ENCODE measurements around the gene NR2C1. TPM values are rescaled to one million over a fixed set of nuclear protein-coding genes. Genes with fewer than 3 reads are reported as not detected.
"Not testable (repeated sequence)": the region's sequence is repeated elsewhere in the genome, so short reads cannot be mapped to it uniquely, and the experiment has no call there.

The NR2C1 gene
- total RNA-seq, 8 experiments from 2014 or later: 31.1 to 178 (median 50.1) TPM

DNA sequence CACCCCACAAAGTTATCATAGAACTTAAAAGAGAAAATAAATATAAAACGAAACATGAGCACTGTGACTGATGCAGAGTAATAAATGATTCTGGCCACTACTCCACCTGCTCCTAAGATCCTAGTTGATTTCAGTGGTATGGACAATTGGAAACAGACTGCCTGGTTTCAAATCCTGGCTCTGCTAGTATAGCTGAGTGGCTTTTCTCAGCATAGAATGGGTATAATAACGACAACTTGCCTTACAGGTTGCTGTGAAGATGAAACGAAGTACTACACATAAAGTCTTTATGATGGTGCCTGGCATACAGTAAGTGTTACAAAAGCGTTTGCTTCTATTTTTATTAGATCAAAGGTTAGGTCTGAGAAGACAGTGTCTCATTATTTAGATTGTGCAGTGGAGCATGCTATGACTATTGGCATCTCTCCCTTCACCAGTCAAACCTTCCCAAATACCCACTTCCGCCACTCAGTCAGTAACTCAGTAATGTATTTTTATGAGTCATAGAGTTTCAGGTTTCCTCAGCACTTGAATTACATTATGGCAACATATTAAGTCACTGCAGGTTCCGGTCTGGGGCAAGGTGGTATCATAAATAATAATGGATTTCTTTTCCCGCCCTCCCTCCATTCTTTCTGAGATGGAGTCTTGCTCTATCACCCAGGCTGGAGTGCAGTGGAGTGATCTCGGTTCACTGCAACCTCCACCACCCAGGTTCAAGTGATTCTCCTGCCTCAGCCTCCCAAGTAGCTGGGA is 29.7 kb upstream of the NR2C1 start:
- Histone ChIP-seq H3K4me3 (no peak overlapping the region), H3K27ac (no peak overlapping the region), H3K4me1 (replicated peaks in 1 of 2) (no peaks in the 10 kb centered on the region)
- in situ Hi-C loops (cut with MboI; ENCODE audit: low pct_unique_long_range_greater_than_20kb in 2 of 9, low sequenced_read_pairs in 9 of 9, unreplicated experiment in 9 of 9): loop anchor here in 6 of 9 experiments (25.0 kb wide), 2 partner anchors 234 to 434 kb away; no protein-coding TSS in a partner anchor
- ATAC-seq (replicated peaks in 6 of 8): peak in 7 of 8 experiments; percentile 19 to 89 (median 78)
- 10 to 100% (median 78%) methylated on average over 2 to 5 of the region's 8 CpGs; no CpG with 5 or more reads in 3 of the 10 experiments for WGBS, 10 experiments

- in situ Hi-C loops (cut with MboI; ENCODE audit: low pct_unique_long_range_greater_than_20kb in 2 of 9, low sequenced_read_pairs in 9 of 9, unreplicated experiment in 9 of 9): loop anchor here in 6 of 9 experiments (25.0 kb wide), 2 partner anchors 235 to 435 kb away; no protein-coding TSS in a partner anchor
- not testable (repeated sequence) for H3K4me3 ChIP-seq; ATAC-seq (replicated peaks in 6 of 8); H3K4me1 ChIP-seq (replicated peaks in 1 of 2); H3K27ac ChIP-seq
- WGBS, 10 experiments: 82 to 100% (median 95%) methylated on average over 1 to 3 of the region's 5 CpGs; no CpG with 5 or more reads in 5 of the 10 experiments
Measured at GRCh38 chr12:95101957-95102356, 28.5 kb upstream of the NR2C1 start.

DNA sequence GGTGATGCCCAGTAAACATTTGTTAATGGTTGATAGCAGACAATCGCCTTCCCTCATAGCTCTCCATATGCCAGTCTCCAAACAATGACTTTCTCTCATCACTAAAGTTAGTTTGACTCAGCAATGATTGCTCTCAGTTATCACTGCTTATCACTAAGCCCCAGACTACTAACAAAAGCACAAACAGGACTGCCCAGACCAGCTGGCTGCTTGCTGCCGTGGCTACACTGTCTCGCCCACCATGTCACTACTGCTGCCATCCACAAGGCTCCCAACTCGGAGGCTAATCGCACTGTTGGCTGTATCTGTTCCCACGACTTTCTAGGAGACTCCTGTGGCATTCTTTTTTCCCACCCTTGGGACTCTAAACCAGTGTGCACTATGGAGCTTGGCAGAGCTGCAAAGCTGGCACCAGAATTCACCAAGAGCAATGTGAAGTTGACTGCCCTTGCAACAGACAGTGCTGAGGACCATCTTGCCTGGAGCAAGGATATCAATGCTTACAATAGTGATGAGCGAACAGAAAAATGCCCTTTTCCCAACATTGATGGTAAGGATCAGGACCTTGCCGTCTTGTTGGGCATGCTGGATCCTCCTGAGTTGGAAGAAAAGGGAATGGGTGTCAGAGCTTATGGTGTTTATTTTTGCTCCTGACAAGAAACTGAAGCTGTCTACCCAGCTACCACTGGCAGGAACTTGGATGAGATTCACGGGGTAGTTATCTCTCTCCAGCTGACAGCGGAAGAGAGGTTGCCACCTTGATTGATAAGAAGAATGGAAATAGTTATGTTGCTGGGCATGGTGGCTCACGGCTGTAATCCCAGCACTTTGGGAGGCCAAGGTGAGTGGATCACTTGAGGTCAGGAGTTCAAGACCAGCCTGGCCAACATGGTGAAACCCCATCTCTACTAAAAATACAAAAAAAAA is 27.1 kb upstream of the NR2C1 start:
- 50 to 100% (median 93%) methylated on average over 1 to 9 of the region's 11 CpGs for WGBS, 10 experiments
- Histone ChIP-seq H3K4me1 (replicated peaks in 1 of 2) (peaks cover 6 to 8% of the 10 kb centered on the region in 2 donors), H3K27ac (no peak overlapping the region), H3K4me3 (no peak overlapping the region)
- in situ Hi-C loops (cut with MboI; ENCODE audit: low pct_unique_long_range_greater_than_20kb in 2 of 9, low sequenced_read_pairs in 9 of 9, unreplicated experiment in 9 of 9): loop anchor here in 6 of 9 experiments (25.0 kb wide), 2 partner anchors 237 to 437 kb away; no protein-coding TSS in a partner anchor
- peak in 2 of 8 experiments; percentile 8 to 24 for ATAC-seq (replicated peaks in 6 of 8)

GRCh38 chr12:95099270-95099790 is 25.9 kb upstream of the NR2C1 start:
- Histone ChIP-seq H3K4me3 (no peak overlapping the region), H3K4me1 (replicated peaks in 1 of 2) (peaks cover 6 to 8% of the 10 kb centered on the region in 2 donors), H3K27ac (no peak overlapping the region)
- 100% methylated on average over 1 to 4 of the region's 4 CpGs; no CpG with 5 or more reads in 2 of the 10 experiments for WGBS, 10 experiments
- ATAC-seq (replicated peaks in 6 of 8): no peak
- in situ Hi-C loops (cut with MboI; ENCODE audit: low pct_unique_long_range_greater_than_20kb in 2 of 9, low sequenced_read_pairs in 9 of 9, unreplicated experiment in 9 of 9): no loop called here

GRCh38 chr12:95096852-95097251 is 23.4 kb upstream of the NR2C1 start:
- Histone ChIP-seq H3K27ac (peak overlapping the region in 1 of 2 donors; percentile 5), H3K4me3 (no peak overlapping the region), H3K4me1 (replicated peaks in 1 of 2) (peaks cover 6 to 8% of the 10 kb centered on the region in 2 donors)
- WGBS, 10 experiments: 17 to 86% (median 52%) methylated on average over 1 to 3 of the region's 3 CpGs; no CpG with 5 or more reads in 2 of the 10 experiments
- in situ Hi-C loops (cut with MboI; ENCODE audit: low pct_unique_long_range_greater_than_20kb in 2 of 9, low sequenced_read_pairs in 9 of 9, unreplicated experiment in 9 of 9): no loop called here
- peak; percentile 32 to 90 (median 58) for ATAC-seq (replicated peaks in 6 of 8)

GRCh38 chr12:95096378-95096777 is 23.0 kb upstream of the NR2C1 start:
- 80 to 100% (median 94%) methylated on average over 1 to 2 of the region's 2 CpGs; no CpG with 5 or more reads in 3 of the 10 experiments for WGBS, 10 experiments
- no peak overlapping the region for H3K4me3 ChIP-seq
- peak in 1 of 8 experiments; percentile 8 for ATAC-seq (replicated peaks in 6 of 8)
- in situ Hi-C loops (cut with MboI; ENCODE audit: low pct_unique_long_range_greater_than_20kb in 2 of 9, low sequenced_read_pairs in 9 of 9, unreplicated experiment in 9 of 9): no loop called here
- peaks cover 6 to 8% of the 10 kb centered on the region in 2 donors for H3K4me1 ChIP-seq (replicated peaks in 1 of 2)
- H3K27ac ChIP-seq: peak overlapping the region in 1 of 2 donors; percentile 5

- 43 to 100% (median 93%) methylated on average over 1 to 2 of the region's 2 CpGs; no CpG with 5 or more reads in 6 of the 10 experiments for WGBS, 10 experiments
- H3K4me1 ChIP-seq (replicated peaks in 1 of 2); ATAC-seq (replicated peaks in 6 of 8); H3K27ac ChIP-seq; H3K4me3 ChIP-seq; in situ Hi-C loops (cut with MboI; ENCODE audit: low pct_unique_long_range_greater_than_20kb in 2 of 9, low sequenced_read_pairs in 9 of 9, unreplicated experiment in 9 of 9): not testable (repeated sequence)
Measured at GRCh38 chr12:95095866-95096265, 22.4 kb upstream of the NR2C1 start.

GRCh38 chr12:95089462-95089861 is 16.0 kb upstream of the NR2C1 start:
- 0 to 89% (median 60%) methylated on average over 1 of the region's 1 CpG; no CpG with 5 or more reads in 1 of the 10 experiments for WGBS, 10 experiments
- peak; percentile 18 to 94 (median 60) for ATAC-seq (replicated peaks in 6 of 8)
- Histone ChIP-seq H3K27ac (no peak overlapping the region), H3K4me1 (replicated peaks in 1 of 2) (peaks cover 0 to 3% of the 10 kb centered on the region in 2 donors), H3K4me3 (no peak overlapping the region)
- in situ Hi-C loops (cut with MboI; ENCODE audit: low pct_unique_long_range_greater_than_20kb in 2 of 9, low sequenced_read_pairs in 9 of 9, unreplicated experiment in 9 of 9): no loop called here

DNA sequence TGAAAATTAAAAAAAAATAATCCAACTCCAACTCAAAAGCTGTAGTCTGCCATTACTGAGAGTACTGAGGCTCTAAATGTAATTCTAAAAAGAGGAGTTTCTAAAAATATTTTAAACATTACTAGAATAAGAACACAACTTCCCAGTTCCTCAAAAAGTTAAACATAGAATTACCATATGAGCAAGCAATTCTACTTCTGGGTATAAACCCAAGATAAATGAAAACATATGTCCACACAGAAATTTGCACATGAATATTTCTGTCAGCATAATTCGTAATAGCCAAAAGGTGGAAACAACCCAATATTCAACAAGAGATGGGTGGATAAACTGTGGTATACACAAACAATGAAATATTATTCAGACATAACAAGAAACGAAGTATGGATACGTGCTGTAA is 15.0 kb upstream of the NR2C1 start:
- peak in 3 of 8 experiments; percentile 39 to 52 (median 39) for ATAC-seq (replicated peaks in 6 of 8)
- Histone ChIP-seq H3K27ac (no peak overlapping the region), H3K4me3 (no peak overlapping the region), H3K4me1 (replicated peaks in 1 of 2) (peaks cover 8 to 9% of the 10 kb centered on the region in 2 donors)
- WGBS, 10 experiments: 0 to 100% (median 70%) methylated on average over 1 to 3 of the region's 3 CpGs; no CpG with 5 or more reads in 1 of the 10 experiments
- in situ Hi-C loops (cut with MboI; ENCODE audit: low pct_unique_long_range_greater_than_20kb in 2 of 9, low sequenced_read_pairs in 9 of 9, unreplicated experiment in 9 of 9): no loop called here

- in situ Hi-C loops (cut with MboI; ENCODE audit: low pct_unique_long_range_greater_than_20kb in 2 of 9, low sequenced_read_pairs in 9 of 9, unreplicated experiment in 9 of 9): no loop called here
- Histone ChIP-seq H3K27ac (no peak overlapping the region), H3K4me1 (replicated peaks in 1 of 2) (peaks cover 9% of the 10 kb centered on the region in 2 donors), H3K4me3 (no peak overlapping the region)
- no peak for ATAC-seq (replicated peaks in 6 of 8)
Measured at GRCh38 chr12:95085612-95086011, 12.2 kb upstream of the NR2C1 start.

DNA sequence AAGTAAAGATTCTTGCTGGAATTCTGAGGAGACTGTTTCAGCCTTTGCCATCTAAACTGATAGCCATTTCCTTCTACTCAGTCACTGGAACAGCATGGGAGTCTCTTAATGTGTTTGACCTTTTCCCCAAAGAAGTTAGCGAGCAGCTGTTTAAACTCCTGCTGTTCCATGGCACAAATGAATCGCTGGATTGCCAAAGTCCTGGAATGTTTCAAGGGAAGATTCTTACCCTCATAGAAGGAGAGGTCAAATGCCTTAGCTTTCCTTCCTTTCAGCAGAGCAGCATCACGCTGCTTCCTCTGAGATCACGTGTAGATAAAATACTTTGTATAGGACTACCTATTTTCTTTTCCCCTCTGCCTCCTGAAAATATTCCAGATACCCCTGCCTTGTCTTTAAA is 10.5 kb upstream of the NR2C1 start:
- 0 to 51% (median 15%) methylated on average over 1 to 4 of the region's 4 CpGs; no CpG with 5 or more reads in 3 of the 10 experiments for WGBS, 10 experiments
- Histone ChIP-seq H3K4me3 (no peak overlapping the region), H3K27ac (no peak overlapping the region), H3K4me1 (replicated peaks in 1 of 2) (peaks cover 7 to 9% of the 10 kb centered on the region in 2 donors)
- in situ Hi-C loops (cut with MboI; ENCODE audit: low pct_unique_long_range_greater_than_20kb in 2 of 9, low sequenced_read_pairs in 9 of 9, unreplicated experiment in 9 of 9): no loop called here
- ATAC-seq (replicated peaks in 6 of 8): peak in 4 of 8 experiments; percentile 27 to 74 (median 44)

DNA sequence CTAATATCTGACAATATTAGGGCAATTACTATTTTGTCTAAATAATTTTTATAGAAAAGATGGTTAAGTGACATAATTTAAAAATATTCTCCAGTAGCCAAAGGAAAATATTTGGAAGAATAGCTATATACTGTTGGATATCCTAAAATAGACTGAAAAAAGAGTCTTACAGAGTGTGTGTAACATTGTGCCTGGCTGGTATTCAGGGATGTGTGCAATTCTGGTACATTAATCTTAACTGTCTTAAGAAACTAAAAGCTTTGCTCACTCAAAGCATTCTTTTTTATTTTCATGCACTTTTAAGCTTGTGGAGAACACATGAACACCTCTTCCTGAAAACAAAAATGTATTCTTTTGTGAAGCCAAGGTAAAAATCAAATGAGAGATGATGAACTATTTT is 10.1 kb upstream of the NR2C1 start:
- no peak overlapping the region for H3K4me3 ChIP-seq
- in situ Hi-C loops (cut with MboI; ENCODE audit: low pct_unique_long_range_greater_than_20kb in 2 of 9, low sequenced_read_pairs in 9 of 9, unreplicated experiment in 9 of 9): no loop called here
- peaks cover 7 to 9% of the 10 kb centered on the region in 2 donors for H3K4me1 ChIP-seq (replicated peaks in 1 of 2)
- H3K27ac ChIP-seq: no peak overlapping the region
- ATAC-seq (replicated peaks in 6 of 8): peak in 1 of 8 experiments; percentile 27

Data from motor neuron (in vitro differentiated cells).